Astrocyte (in vitro differentiated cells and primary cell): ENCODE measurements around the gene EXOC4. TPM values are rescaled to one million over a fixed set of nuclear protein-coding genes. Genes with fewer than 3 reads are reported as not detected.

Source experiments
- DNase-seq: peaks from one replicate; pipeline ENCODE4 v3.0.0-alpha.2; 2010; ENCODE audit warnings: low read depth
- FAIRE-seq: peaks from 2 replicates; lab custom pipeline; 2011; peaks lifted over from hg19 to GRCh38; lab: Jason Lieb, UNC
- H2AFZ ChIP-seq: 2 replicates; pipeline ENCODE4 v1.6.0; 2012; ENCODE audit warnings: low read depth, low read length, inconsistent platforms
- H3K27ac ChIP-seq: 2 replicates; pipeline ENCODE4 v1.5.1; 2011; ENCODE audit warnings: low read depth, low read length, inconsistent platforms
- H3K27me3 ChIP-seq: 2 replicates; pipeline ENCODE4 v1.6.0; 2011; ENCODE audit warnings: low read length, inconsistent platforms; ENCODE audit not compliant: insufficient read depth
- H3K36me3 ChIP-seq: 2 replicates; pipeline ENCODE4 v1.5.1; 2011; ENCODE audit warnings: low read length, inconsistent platforms; ENCODE audit not compliant: insufficient read depth
- H3K4me1 ChIP-seq: 2 replicates; pipeline ENCODE4 v1.5.1; 2011; ENCODE audit warnings: low read length, inconsistent platforms; ENCODE audit not compliant: insufficient read depth
- H3K4me2 ChIP-seq: 2 replicates; pipeline ENCODE4 v1.6.0; 2012; ENCODE audit warnings: low read length, inconsistent platforms
- H3K4me3 ChIP-seq: 2 replicates; pipeline ENCODE4 v1.5.1; 2011; ENCODE audit warnings: low read depth, mild to moderate bottlenecking, low read length, inconsistent platforms; ENCODE audit not compliant: insufficient read depth
- H3K79me2 ChIP-seq: 2 replicates; pipeline ENCODE4 v1.6.0; 2012; ENCODE audit warnings: mild to moderate bottlenecking, low read length, inconsistent platforms; ENCODE audit not compliant: insufficient read depth
- H3K9ac ChIP-seq: 2 replicates; pipeline ENCODE4 v1.6.0; 2012; ENCODE audit warnings: mild to moderate bottlenecking, low read length, inconsistent platforms
- H3K9me3 ChIP-seq: 2 replicates; pipeline ENCODE4 v1.5.1; 2012; ENCODE audit warnings: low read depth, mild to moderate bottlenecking, low read length, inconsistent platforms; ENCODE audit not compliant: insufficient read depth
- H4K20me1 ChIP-seq: 2 replicates; pipeline ENCODE4 v1.6.0; 2012; ENCODE audit warnings: low read length, inconsistent platforms; ENCODE audit not compliant: insufficient read depth
- H3K27ac Mint-ChIP-seq: one replicate; pipeline ENCODE4 v1.8.0; 2021; ENCODE audit warnings: mild to moderate bottlenecking, mixed read lengths; ENCODE audit not compliant: unreplicated experiment
- H3K27me3 Mint-ChIP-seq: one replicate; pipeline ENCODE4 v1.8.0; 2021; ENCODE audit warnings: low read depth, mixed read lengths; ENCODE audit not compliant: unreplicated experiment
- H3K36me3 Mint-ChIP-seq: one replicate; pipeline ENCODE4 v1.8.0; 2021; ENCODE audit warnings: low read depth, mixed read lengths; ENCODE audit not compliant: unreplicated experiment
- H3K4me1 Mint-ChIP-seq: one replicate; pipeline ENCODE4 v1.8.0; 2021; ENCODE audit warnings: low read depth, mixed read lengths; ENCODE audit not compliant: unreplicated experiment
- H3K4me3 Mint-ChIP-seq: one replicate; pipeline ENCODE4 v1.8.0; 2021; ENCODE audit warnings: mild to moderate bottlenecking, moderate library complexity, mixed read lengths; ENCODE audit not compliant: unreplicated experiment
- H3K9me3 Mint-ChIP-seq: one replicate; pipeline ENCODE4 v1.8.0; 2021; ENCODE audit warnings: mild to moderate bottlenecking, mixed read lengths; ENCODE audit not compliant: unreplicated experiment
- CTCF ChIP-seq: IDR thresholded peaks from 2 replicates; pipeline ENCODE4 v1.5.1; 2011; ENCODE audit warnings: low read depth, mild to moderate bottlenecking, inconsistent platforms, low read length, moderate library complexity; ENCODE audit not compliant: insufficient read depth
- EZH2 ChIP-seq: IDR thresholded peaks from 2 replicates; pipeline ENCODE4 v1.6.1; 2012; ENCODE audit warnings: mild to moderate bottlenecking, low read length, inconsistent platforms; ENCODE audit not compliant: insufficient read depth
- total RNA-seq: library from RNA; stranded (reverse); gene quantifications from 2 replicates; pipeline ENCODE4 v1.2.1, GENCODE V29; 2021

The EXOC4 gene
- total RNA-seq, 1 donor from 2014 or later = 57.5 TPM

GRCh38 chr7:133783276-133783675 is 530.4 kb downstream of the EXOC4 start:
- no peaks in the 10 kb centered on the region for H3K27me3 ChIP-seq
- H3K4me2 ChIP-seq = no peak overlapping the region
- Mint-ChIP-seq H3K4me3 (no peak overlapping the region), H3K27ac (no peak overlapping the region), H3K9me3 (no peaks in the 10 kb centered on the region), H3K36me3 (peaks cover 3% of the 10 kb centered on the region), H3K4me1 (no peaks in the 10 kb centered on the region), H3K27me3 (no peaks in the 10 kb centered on the region)
- TF ChIP-seq CTCF (no peak), EZH2 (no peak)
- H3K9ac ChIP-seq = no peak overlapping the region
- H3K9me3 ChIP-seq = no peaks in the 10 kb centered on the region
- no peak overlapping the region for H3K4me3 ChIP-seq
- DNase-seq (no peak), FAIRE-seq (no peak)
- no peaks in the 10 kb centered on the region for H3K79me2 ChIP-seq
- no peaks in the 10 kb centered on the region for H4K20me1 ChIP-seq
- H3K27ac ChIP-seq = no peak overlapping the region
- no peaks in the 10 kb centered on the region for H3K36me3 ChIP-seq
- no peak overlapping the region for H2AFZ ChIP-seq
- H3K4me1 ChIP-seq = no peaks in the 10 kb centered on the region

GRCh38 chr7:133784486-133785001 is 531.7 kb downstream of the EXOC4 start:
- no peak for DNase-seq
- Mint-ChIP-seq H3K27me3 (no peaks in the 10 kb centered on the region), H3K9me3 (no peaks in the 10 kb centered on the region), H3K4me1 (no peaks in the 10 kb centered on the region), H3K27ac (no peak overlapping the region), H3K36me3 (peaks cover 2% of the 10 kb centered on the region), H3K4me3 (no peak overlapping the region)
- H3K4me2 ChIP-seq = no peak overlapping the region
- no peak overlapping the region for H3K4me3 ChIP-seq
- H3K27ac ChIP-seq = no peak overlapping the region
- no peak overlapping the region for H3K9ac ChIP-seq
- TF ChIP-seq CTCF (no peak), EZH2 (no peak)
- no peaks in the 10 kb centered on the region for H3K9me3 ChIP-seq
- FAIRE-seq = no peak
- H3K27me3 ChIP-seq = no peaks in the 10 kb centered on the region
- no peak overlapping the region for H2AFZ ChIP-seq
- no peaks in the 10 kb centered on the region for H3K36me3 ChIP-seq
- no peaks in the 10 kb centered on the region for H4K20me1 ChIP-seq
- H3K4me1 ChIP-seq = no peaks in the 10 kb centered on the region
- no peaks in the 10 kb centered on the region for H3K79me2 ChIP-seq

GRCh38 chr7:133786401-133786937 is 533.6 kb downstream of the EXOC4 start:
- FAIRE-seq = no peak
- Histone ChIP-seq H3K27ac (no peak overlapping the region), H3K27me3 (no peaks in the 10 kb centered on the region), H2AFZ (no peak overlapping the region), H3K4me1 (no peaks in the 10 kb centered on the region), H3K36me3 (no peaks in the 10 kb centered on the region), H3K4me3 (no peak overlapping the region), H3K9me3 (no peaks in the 10 kb centered on the region), H4K20me1 (no peaks in the 10 kb centered on the region), H3K79me2 (no peaks in the 10 kb centered on the region), H3K4me2 (no peak overlapping the region), H3K9ac (no peak overlapping the region)
- no peaks in the 10 kb centered on the region for H3K4me1 Mint-ChIP-seq
- H3K36me3 Mint-ChIP-seq = peaks cover 2% of the 10 kb centered on the region
- H3K27ac Mint-ChIP-seq = no peak overlapping the region
- H3K4me3 Mint-ChIP-seq = no peak overlapping the region
- H3K9me3 Mint-ChIP-seq = no peaks in the 10 kb centered on the region
- no peak for DNase-seq
- H3K27me3 Mint-ChIP-seq = no peaks in the 10 kb centered on the region
- TF ChIP-seq CTCF (no peak), EZH2 (no peak)
